Measurements from ENCODE around the gene GNAS. TPM values are rescaled to one million over a fixed set of nuclear protein-coding genes. Genes with fewer than 3 reads are reported as not detected.

Gene GNAS
- total and polyA plus RNA-seq, 4 donors, result 115 to 360 (median 277) TPM

GRCh38 chr20:58832457-58832856 lies 20.1 kb upstream of the GNAS start:
- H3K9me3 ChIP-seq (ENCODE audit: control insufficient read depth in 4 of 4, low read length in 3 of 4), result no peaks in the 10 kb centered on the region
- no peak overlapping the region for H3K27ac ChIP-seq (ENCODE audit: low read depth in 1 of 2, low read length in 2 of 2)
- TF ChIP-seq JUND (IDR thresholded peaks at IDR 0.05), result no peak
- no peak for DNase-seq (ENCODE audit: low spot score)
- H3K36me3 ChIP-seq (ENCODE audit: control insufficient read depth in 4 of 4, insufficient read depth in 3 of 4, low read depth in 1 of 4, low read length in 3 of 4), result no peaks in the 10 kb centered on the region
- H3K4me1 ChIP-seq (ENCODE audit: control insufficient read depth in 4 of 4, insufficient read depth in 4 of 4, low read length in 3 of 4), result no peaks in the 10 kb centered on the region
- 53% methylated on average over 4 of the region's 4 CpGs for WGBS
- H3K27me3 ChIP-seq (ENCODE audit: control insufficient read depth in 4 of 4, insufficient read depth in 4 of 4, low read length in 3 of 4), result no peaks in the 10 kb centered on the region
- H3K9ac ChIP-seq (ENCODE audit: low read depth in 1 of 2, low read length in 2 of 2), result no peak overlapping the region
- H3K4me3 ChIP-seq (ENCODE audit: low read depth in 1 of 3, low read length in 3 of 3), result no peak overlapping the region

GRCh38 chr20:58833921-58834320 lies 18.6 kb upstream of the GNAS start:
- H3K27me3 ChIP-seq (ENCODE audit: control insufficient read depth in 4 of 4, insufficient read depth in 4 of 4, low read length in 3 of 4), result peaks cover 0 to under 1% (median 0%) of the 10 kb centered on the region in 4 donors
- H3K27ac ChIP-seq (ENCODE audit: low read depth in 1 of 2, low read length in 2 of 2), result no peak overlapping the region
- no peaks in the 10 kb centered on the region for H3K4me1 ChIP-seq (ENCODE audit: control insufficient read depth in 4 of 4, insufficient read depth in 4 of 4, low read length in 3 of 4)
- H3K36me3 ChIP-seq (ENCODE audit: control insufficient read depth in 4 of 4, insufficient read depth in 3 of 4, low read depth in 1 of 4, low read length in 3 of 4), result no peaks in the 10 kb centered on the region
- TF ChIP-seq YY1 (IDR thresholded peaks at IDR 0.05), result no peak
- TF ChIP-seq GABPA (IDR thresholded peaks at IDR 0.05 in 1 of 2, conservative IDR thresholded peaks at IDR 0.05 in 1 of 2), result no peak
- TF ChIP-seq NR2F2 (IDR thresholded peaks at IDR 0.05), result no peak
- TF ChIP-seq REST (IDR thresholded peaks at IDR 0.05), result no peak
- no peak for TF ChIP-seq ZBTB33 (IDR thresholded peaks at IDR 0.05)
- TF ChIP-seq TAF1 (conservative IDR thresholded peaks at IDR 0.05), result no peak
- no peak for TF ChIP-seq FOXA2 (IDR thresholded peaks at IDR 0.05)
- no peak for TF ChIP-seq RAD21 (IDR thresholded peaks at IDR 0.05)
- no peak for TF ChIP-seq SP1 (IDR thresholded peaks at IDR 0.05)
- no peak for TF ChIP-seq RXRA (IDR thresholded peaks at IDR 0.05)
- no peak for TF ChIP-seq FOXA1 (IDR thresholded peaks at IDR 0.05)
- TF ChIP-seq MAX (IDR thresholded peaks at IDR 0.05), result no peak
- TF ChIP-seq ATF3 (IDR thresholded peaks at IDR 0.05), result no peak
- no peak for TF ChIP-seq EGR1 (IDR thresholded peaks at IDR 0.05; ENCODE audit: low read depth in 2 of 2)
- TF ChIP-seq HNF4A (conservative IDR thresholded peaks at IDR 0.05), result no peak
- TF ChIP-seq JUND (IDR thresholded peaks at IDR 0.05), result no peak
- no peak for TF ChIP-seq HNF4G (IDR thresholded peaks at IDR 0.05)
- no peak for TF ChIP-seq CTCF (IDR thresholded peaks at IDR 0.05; ENCODE audit: low read depth, low read length, missing input control)
- 91% methylated on average over 10 of the region's 10 CpGs for WGBS
- H3K4me3 ChIP-seq (ENCODE audit: low read depth in 1 of 3, low read length in 3 of 3), result no peak overlapping the region
- no peak overlapping the region for H3K9ac ChIP-seq (ENCODE audit: low read depth in 1 of 2, low read length in 2 of 2)
- no peaks in the 10 kb centered on the region for H3K9me3 ChIP-seq (ENCODE audit: control insufficient read depth in 4 of 4, low read length in 3 of 4)
- no peak for DNase-seq (ENCODE audit: low spot score)

Measured in liver (tissue), 9 donors.